HG03520 (cell line): ENCODE results near the gene NSUN2.
"Not testable (repeated sequence)": the region's sequence is repeated elsewhere in the genome, so short reads cannot be mapped to it uniquely, and the experiment has no call there.

ENCODE experiments used
- ATAC-seq: cut with Tn5 transposase; IDR thresholded peaks from one replicate; pipeline ENCODE4 v1.9.1; 2021; ENCODE audit warnings: mild to moderate bottlenecking, moderate library complexity; ENCODE audit not compliant: unreplicated experiment

NSUN2 gene

GRCh38 chr5:6584727-6585126, 48.1 kb downstream of the NSUN2 start:
- no peak for ATAC-seq

DNA sequence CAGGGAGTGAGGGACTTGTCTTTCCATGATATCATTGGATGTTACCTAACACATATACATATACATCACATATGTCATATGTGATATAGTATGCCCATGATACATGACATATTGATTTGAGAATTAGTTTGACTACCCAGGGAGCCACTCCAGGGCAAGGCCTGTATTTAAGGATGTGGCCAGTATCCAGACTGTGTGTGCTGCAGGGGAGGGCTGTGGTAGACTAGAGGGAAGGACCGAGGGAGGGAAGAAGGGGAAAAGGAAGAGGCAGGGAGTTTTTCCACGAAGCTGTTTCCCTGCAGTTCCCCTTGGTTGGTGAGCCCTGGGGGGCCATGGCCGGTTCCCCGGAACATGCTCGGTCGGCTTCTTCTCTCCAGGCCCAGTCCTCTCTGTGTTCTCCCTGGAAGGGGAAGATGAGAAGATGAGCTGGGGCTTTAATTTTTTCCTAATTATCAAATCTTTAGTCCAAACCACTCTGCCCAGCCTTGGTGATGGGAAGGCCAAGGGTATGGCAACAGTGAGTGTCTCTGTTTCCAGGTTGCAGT, 48.7 kb downstream of the NSUN2 start:
- no peak for ATAC-seq

DNA sequence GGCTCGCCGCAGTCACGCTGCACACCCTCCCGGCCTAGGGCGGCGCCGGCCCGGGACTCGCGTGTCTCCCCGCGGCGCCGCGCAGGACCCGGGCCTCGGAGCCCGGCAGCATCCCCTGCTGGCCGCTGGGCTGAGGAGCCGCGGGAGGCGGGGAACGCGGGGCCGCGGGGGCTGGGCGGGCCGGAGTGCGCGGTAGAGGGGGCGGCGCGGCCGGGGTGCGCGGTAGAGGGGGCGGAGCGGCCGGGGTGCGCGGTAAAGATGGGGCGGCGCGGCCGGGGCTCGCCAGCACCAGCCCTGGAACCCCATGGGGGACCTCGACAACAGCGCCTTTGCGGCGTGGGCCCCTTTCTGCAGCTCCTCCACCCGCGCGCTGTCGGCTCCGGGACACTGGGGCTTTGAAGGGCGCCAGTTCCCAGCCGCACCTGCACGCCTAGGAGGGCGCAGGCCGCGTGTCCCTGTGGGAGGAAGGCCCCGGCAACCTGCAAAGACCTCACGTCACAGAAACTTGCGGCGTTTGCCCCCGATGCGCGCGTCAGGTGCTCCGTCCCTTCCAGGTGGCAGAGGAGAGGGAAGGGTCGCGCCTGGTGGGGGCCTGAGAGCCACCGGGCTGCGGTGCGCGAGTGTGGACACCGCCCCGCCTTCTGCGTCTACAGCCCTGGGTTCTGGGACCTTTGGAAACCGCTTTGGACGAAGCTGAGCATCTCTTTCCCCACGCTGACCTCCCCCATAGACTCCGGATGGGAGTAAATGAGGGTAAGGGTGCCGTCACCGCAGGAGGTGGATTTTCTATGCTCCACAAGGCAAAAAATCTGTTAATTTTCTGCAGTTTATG, 49.6 kb downstream of the NSUN2 start:
- no peak for ATAC-seq

DNA sequence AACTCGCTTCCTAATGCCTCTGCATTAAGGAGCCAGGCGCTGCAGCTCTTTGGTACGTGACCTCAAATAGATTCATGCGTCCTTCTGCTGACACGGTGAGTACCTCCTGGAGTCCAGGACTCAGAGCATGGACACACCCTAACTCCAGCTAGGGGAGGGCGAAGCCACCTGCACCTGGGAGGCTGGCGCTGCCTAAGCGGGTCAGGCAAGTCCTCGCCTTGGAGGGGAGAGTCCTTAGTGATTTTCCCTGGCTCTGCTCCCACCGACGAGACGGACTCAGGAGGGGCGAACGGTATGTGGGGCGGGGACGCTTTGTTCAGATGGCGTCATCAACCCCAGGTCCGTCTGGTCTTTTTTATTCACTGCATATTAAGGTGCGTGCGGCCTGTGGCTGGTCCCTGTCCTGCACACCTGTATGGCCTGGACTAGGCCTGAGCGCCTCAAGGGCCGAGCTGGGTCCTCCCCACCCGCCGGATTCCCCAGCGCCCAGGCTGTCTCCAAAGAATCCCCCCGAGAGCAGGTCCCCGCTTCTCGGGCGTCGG, 50.3 kb downstream of the NSUN2 start:
- ATAC-seq = no peak

GRCh38 chr5:6581559-6582426, 51.1 kb downstream of the NSUN2 start:
- no peak for ATAC-seq

DNA sequence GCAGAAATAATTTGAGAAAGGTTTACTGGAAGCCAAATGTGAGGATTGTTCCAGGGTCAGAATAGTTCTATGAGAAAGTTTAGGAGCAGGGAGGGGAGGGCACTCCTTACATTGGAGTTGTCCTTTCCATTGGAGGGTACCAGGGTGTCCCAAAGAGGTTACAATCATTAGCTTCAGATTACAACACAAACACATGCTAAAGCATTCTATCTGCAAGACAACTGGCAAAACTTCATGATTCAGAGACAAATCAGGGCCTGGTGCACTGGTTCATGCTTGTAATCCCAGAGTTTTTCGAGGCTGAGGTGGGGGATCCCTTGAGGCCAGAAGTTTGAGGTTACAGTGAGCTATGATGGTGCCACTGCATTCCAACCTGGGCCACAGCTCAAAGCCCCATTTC, 51.8 kb downstream of the NSUN2 start:
- no peak for ATAC-seq

DNA sequence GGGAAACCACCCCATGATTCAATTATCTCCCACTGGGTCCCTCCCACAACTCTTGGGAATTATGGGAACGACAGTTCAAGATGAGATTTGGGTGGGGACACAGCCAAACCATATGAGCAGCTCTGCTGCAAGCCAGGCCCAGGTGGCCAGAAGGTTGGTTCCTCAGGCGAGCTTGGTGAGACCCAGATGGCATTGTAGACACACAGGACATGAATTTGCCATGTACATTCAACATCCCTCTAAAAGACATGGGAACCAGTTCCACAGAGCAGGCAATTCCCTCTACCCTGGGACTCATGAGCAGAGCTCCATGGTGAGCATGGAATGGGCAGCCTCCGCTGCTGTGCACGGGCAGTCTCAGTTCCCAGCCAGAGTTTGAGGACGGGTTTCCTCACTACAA, 53.3 kb downstream of the NSUN2 start:
- ATAC-seq = no peak

DNA sequence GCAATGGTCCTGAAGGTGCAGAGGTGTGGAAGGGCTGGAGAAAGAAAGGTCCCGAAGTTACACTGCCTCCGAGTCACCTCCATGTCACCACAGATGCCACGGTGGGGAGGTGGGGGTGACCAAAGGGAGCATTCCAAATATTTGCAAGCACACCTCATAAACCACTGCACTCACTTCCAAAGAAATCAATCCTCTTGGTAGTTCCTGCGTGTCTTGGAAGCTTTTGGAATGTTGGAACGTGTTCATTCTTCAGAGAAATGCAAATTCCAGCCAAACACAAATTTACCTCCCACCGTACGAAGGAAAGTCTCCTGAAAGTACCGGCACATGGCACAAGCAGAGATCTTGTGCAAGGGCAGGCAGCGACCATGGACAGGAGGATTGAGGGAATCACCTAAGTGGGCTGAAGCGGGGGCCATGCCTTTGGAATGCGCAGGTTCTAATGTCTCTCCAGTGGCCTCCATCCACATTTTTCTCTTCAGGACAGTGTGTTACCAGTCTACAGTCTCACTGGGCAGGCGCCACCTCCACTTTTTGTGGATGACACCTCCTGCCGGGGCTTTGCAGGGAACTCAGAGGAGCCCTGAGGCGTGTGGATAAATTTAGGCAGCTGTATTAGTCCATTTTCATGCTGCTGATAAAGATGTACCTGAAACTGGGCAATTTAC, 54.0 kb downstream of the NSUN2 start:
- no peak for ATAC-seq

- ATAC-seq = no peak
Measured at GRCh38 chr5:6576861-6577501, 55.9 kb downstream of the NSUN2 start.

GRCh38 chr5:6574537-6575245, 58.2 kb downstream of the NSUN2 start:
- ATAC-seq = no peak

- no peak for ATAC-seq
Measured at GRCh38 chr5:6574111-6574510, 58.7 kb downstream of the NSUN2 start.

- no peak for ATAC-seq
Measured at GRCh38 chr5:6573651-6574101, 59.2 kb downstream of the NSUN2 start.

GRCh38 chr5:6572825-6573380, 59.9 kb downstream of the NSUN2 start:
- no peak for ATAC-seq

DNA sequence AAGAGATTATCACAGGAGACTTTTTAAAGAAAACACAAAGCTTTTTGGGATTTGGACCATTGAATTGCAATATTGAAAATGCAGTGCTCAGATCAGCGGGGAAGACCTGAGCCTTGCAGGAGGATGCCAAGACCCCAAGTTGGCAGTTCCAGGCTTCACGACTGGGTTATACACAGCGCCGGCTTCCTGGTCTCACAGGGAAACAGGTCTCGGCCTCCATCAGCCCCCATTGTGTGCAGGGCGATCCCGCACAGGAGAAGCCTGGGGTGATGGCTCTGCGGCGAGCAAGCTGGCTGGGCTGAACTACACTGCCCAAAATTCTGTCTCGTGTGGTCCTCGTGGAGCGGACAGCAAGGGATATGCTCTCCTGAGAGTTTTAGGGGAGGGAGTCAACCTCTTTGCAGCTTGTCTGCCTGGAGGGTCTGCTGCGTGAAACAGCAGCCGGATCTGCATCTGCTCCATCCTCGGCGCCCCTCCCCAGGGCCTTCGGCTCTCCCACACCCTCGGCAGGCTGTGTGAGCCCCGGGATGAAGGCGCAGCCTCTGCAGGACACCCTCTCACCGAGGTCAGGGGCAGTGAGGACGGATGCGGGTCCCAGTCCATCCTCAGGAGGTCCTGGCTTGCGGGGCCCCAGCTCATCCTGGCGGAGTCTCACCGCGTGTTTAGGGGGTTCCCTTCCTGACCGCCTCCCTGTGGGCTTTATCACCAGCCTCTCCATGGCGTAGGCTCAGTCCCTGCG, 60.6 kb downstream of the NSUN2 start:
- ATAC-seq = no peak

DNA sequence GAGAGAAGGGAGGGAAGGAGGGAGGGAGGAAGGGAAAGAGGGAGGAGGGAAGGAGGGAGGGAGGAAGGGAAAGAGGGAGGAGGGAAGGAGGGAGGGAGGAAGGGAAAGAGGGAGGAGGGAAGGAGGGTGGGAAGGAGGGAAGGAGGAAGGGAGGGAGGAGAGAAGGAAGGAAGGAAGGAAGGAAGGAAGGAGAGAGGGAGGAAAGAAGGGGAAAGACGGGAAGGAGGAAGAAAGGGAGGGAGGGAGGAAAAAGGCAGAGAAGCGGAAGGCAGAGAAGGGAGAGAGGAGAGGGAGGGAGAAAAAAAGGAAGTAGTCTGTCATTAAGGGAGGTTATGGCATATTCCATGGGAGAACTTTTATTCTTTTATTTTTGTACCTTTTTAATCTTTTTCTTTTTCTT, 61.2 kb downstream of the NSUN2 start:
- ATAC-seq = not testable (repeated sequence)

DNA sequence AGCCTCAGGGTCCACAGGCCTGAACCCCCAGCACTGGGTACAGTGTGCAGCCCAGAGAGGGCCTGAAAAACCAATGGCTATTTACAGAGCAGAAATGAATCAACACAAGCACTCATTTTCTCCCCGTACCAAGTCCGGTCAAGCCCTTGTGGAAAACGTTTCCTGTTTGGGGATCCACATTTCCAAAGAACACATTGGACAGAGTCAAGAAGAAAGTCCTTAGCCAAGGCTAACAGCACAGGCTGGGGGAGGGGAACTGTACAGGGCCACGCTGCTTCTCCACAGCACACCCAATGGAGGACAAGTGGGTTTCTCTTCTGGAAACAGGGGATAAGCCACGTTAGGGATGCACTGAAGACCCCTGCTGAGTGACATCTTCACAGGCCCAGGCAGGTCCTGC, 62.3 kb downstream of the NSUN2 start:
- ATAC-seq = no peak

DNA sequence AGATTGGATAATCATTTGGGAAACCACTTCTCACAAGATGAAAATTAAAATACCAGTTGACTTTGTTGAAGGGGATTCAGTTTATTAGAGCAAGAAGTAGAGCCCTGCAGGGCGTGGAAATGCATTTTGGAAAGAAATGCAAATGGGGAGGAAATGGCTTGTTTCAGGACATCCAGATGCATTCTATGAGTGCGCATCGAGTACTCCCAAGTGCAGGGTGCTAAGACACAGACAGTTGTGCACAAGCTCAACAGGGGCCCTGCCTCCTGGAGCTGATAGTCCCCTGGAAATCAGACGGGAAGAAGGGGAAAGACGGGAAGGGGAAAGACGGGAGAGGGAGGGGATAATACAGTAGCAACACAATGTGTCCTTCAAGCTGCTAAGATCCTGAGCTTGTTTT, 64.0 kb downstream of the NSUN2 start:
- ATAC-seq = no peak

DNA sequence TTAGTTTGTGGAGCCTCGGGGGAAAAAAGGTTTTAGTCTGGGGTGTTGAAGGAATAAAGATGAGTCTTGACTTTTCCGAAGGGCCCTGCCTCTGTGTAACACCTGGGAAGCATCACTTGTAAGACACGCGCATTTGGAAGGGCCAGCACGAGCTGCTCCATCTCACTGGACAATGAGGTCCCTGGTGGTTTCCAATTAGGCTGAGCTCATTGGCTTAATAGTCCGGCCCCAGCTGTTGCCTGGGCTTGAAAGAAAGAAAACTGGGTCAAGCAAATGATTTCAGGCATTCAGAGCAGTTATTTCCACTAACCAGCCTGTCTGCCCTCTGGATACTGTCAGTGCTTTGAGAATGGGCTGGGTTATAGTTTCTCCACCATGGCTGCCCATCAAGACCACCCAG, 64.5 kb downstream of the NSUN2 start:
- ATAC-seq = no peak

DNA sequence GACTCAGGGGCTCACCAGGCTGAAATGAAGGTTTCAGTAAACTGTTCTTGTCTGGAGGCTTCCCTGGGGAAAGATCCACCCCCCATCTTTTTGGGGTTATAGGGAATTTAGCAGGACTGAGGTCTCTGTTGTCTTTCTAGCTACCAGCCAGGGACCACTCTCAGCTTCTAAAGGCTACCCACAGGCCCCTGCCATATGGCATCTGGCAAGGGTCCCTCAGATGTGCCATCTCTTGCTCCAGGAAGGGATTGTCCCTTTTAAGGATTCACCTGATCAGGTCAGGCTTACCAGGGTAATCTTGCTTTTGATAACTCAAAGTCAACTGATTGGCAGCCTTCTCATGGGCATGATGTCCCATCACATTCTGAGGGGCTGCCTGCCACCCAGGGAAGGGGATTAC, 65.0 kb downstream of the NSUN2 start:
- no peak for ATAC-seq
